ENCODE results near the gene MEIS2. TPM values are rescaled to one million over a fixed set of nuclear protein-coding genes. Genes with fewer than 3 reads are reported as not detected.

Gene MEIS2
- total RNA-seq, 1 donor from 2014 or later: 6.7 TPM

DNA sequence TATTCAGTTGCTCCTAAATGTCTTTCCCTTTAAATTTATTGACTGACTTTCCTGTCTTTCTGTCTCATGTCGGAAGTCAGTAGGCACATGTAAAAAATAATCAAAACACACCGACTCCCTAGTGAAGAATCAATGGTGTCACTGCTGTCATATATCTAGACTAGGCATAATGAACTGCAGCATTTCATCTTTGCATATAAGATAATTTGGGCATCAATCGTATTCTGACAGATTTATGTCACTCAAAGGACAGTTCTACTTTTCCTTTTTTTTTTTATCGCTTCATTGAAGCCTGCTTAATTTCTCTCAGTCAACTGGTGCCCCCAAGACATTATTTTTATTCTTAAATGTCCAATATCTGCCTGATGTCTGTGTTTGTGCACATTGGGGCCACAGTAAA, 206.3 kb downstream of the MEIS2 start:
- no peak overlapping the region for H3K4me3 ChIP-seq (ENCODE audit: low read depth, low read length)
- no peak for TF ChIP-seq CTCF (IDR thresholded peaks at IDR 0.05; ENCODE audit: insufficient read depth, low read length, poor library complexity, severe bottlenecking)
- no peaks in the 10 kb centered on the region for H3K36me3 ChIP-seq (ENCODE audit: control insufficient read depth, insufficient read depth, low read length)
- no peaks in the 10 kb centered on the region for H3K27me3 ChIP-seq (ENCODE audit: control insufficient read depth, insufficient read depth, low read length)
- no peak for DNase-seq (ENCODE audit: low read depth)

DNA sequence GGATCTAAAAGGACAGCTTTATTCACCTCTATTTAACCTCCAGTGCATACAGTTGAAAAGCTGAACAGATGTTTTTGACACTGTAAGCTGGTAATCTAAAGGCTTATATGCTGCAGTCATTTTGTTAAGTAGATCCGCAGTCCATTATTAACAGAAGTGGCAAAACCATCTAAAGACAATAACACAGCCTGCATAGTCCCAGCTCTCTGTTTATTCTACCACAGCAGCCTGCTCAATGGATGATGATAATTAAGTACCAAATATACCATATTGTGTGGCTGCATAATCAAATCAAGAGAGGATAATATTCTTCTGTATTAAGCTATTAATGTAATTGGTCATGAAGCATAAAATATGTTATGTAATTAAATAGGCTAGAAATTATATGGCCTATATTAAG, 207.1 kb downstream of the MEIS2 start:
- DNase-seq (ENCODE audit: low read depth): no peak
- no peak overlapping the region for H3K4me3 ChIP-seq (ENCODE audit: low read depth, low read length)
- no peak for TF ChIP-seq CTCF (IDR thresholded peaks at IDR 0.05; ENCODE audit: insufficient read depth, low read length, poor library complexity, severe bottlenecking)
- peaks cover 6% of the 10 kb centered on the region for H3K27me3 ChIP-seq (ENCODE audit: control insufficient read depth, insufficient read depth, low read length)
- no peaks in the 10 kb centered on the region for H3K36me3 ChIP-seq (ENCODE audit: control insufficient read depth, insufficient read depth, low read length)

GRCh38 chr15:36888011-36888992, 212.0 kb downstream of the MEIS2 start:
- no peak for TF ChIP-seq CTCF (IDR thresholded peaks at IDR 0.05; ENCODE audit: insufficient read depth, low read length, poor library complexity, severe bottlenecking)
- Histone ChIP-seq H3K36me3 (ENCODE audit: control insufficient read depth, insufficient read depth, low read length) (no peaks in the 10 kb centered on the region), H3K27me3 (ENCODE audit: control insufficient read depth, insufficient read depth, low read length) (peaks cover 51% of the 10 kb centered on the region), H3K4me3 (ENCODE audit: low read depth, low read length) (no peak overlapping the region)
- no peak for DNase-seq (ENCODE audit: low read depth)

- peaks cover 61% of the 10 kb centered on the region for H3K27me3 ChIP-seq (ENCODE audit: control insufficient read depth, insufficient read depth, low read length)
- no peak for DNase-seq (ENCODE audit: low read depth)
Measured at GRCh38 chr15:36887214-36887961, 213.0 kb downstream of the MEIS2 start.

DNA sequence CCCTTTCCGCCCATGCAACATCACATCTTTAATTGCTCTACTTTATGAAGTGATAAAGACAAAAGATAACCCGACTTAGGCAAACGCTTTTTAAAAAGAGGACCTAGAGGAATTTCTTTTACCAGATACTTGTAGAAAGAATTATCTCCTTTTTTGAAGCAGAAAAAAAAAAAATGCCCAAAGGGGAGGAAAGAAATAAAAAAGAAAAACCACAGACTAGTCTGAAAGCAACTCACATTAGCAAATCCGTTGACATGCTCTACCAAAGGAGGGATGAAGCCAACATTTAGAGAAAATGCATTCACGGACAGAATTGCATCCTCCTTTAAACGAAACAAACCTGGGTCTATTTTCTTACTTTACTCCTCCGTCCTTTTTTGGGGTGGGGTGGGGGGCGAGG, 213.6 kb downstream of the MEIS2 start:
- H3K36me3 ChIP-seq (ENCODE audit: control insufficient read depth, insufficient read depth, low read length): no peaks in the 10 kb centered on the region
- no peak for TF ChIP-seq CTCF (IDR thresholded peaks at IDR 0.05; ENCODE audit: insufficient read depth, low read length, poor library complexity, severe bottlenecking)
- peaks cover 66% of the 10 kb centered on the region for H3K27me3 ChIP-seq (ENCODE audit: control insufficient read depth, insufficient read depth, low read length)
- H3K4me3 ChIP-seq (ENCODE audit: low read depth, low read length): no peak overlapping the region
- DNase-seq (ENCODE audit: low read depth): no peak

More at GRCh38 chr15:36887214-36887961, 213.0 kb downstream of the MEIS2 start:
- TF ChIP-seq CTCF (IDR thresholded peaks at IDR 0.05; ENCODE audit: insufficient read depth, low read length, poor library complexity, severe bottlenecking): no peak
- H3K4me3 ChIP-seq (ENCODE audit: low read depth, low read length): peak overlapping the region; percentile 30
- no peaks in the 10 kb centered on the region for H3K36me3 ChIP-seq (ENCODE audit: control insufficient read depth, insufficient read depth, low read length)

Measured in kidney epithelial cell (primary cell).